H9 (cell line): Measurements from ENCODE around the gene PSMG2. TPM values are rescaled to one million over a fixed set of nuclear protein-coding genes. Genes with fewer than 3 reads are reported as not detected.
A peak's percentile ranks its signal among the peaks of the same experiment; 100 is the strongest.

Experiments
- DNase-seq: peaks from one replicate; pipeline ENCODE4 v3.0.0-alpha.2; 2017
- H2AFZ ChIP-seq: one replicate; pipeline ENCODE4 v1.6.1; 2013; ENCODE audit warnings: mild to moderate bottlenecking, low read length, control low read depth, moderate library complexity
- H2AK5ac ChIP-seq: 2 replicates; pipeline ENCODE4 v1.6.1; 2013; ENCODE audit warnings: low read length, control low read depth, mixed read lengths; ENCODE audit not compliant: insufficient read length
- H2BK120ac ChIP-seq: one replicate; pipeline ENCODE4 v1.6.1; 2013; ENCODE audit warnings: low read depth, mild to moderate bottlenecking, low read length, control low read depth, inconsistent platforms; ENCODE audit not compliant: poor library complexity, severe bottlenecking
- H2BK12ac ChIP-seq: 2 replicates; pipeline ENCODE4 v1.6.1; 2013; ENCODE audit warnings: low read length, control low read depth, mixed read lengths, low read depth; ENCODE audit not compliant: insufficient read length
- H2BK15ac ChIP-seq: 2 replicates; pipeline ENCODE4 v1.6.1; 2013; ENCODE audit warnings: low read depth, low read length, control low read depth
- H2BK20ac ChIP-seq: one replicate; pipeline ENCODE4 v1.6.1; 2013; ENCODE audit warnings: low read depth, mild to moderate bottlenecking, low read length, control low read depth, inconsistent platforms; ENCODE audit not compliant: poor library complexity, severe bottlenecking
- H2BK5ac ChIP-seq: 2 replicates; pipeline ENCODE4 v1.6.1; 2013; ENCODE audit warnings: low read length, control low read depth, mixed read lengths; ENCODE audit not compliant: insufficient read length
- H3K14ac ChIP-seq: 2 replicates; pipeline ENCODE4 v1.6.1; 2013; ENCODE audit warnings: low read length, control low read depth; ENCODE audit not compliant: insufficient read depth
- H3K18ac ChIP-seq: 2 replicates; pipeline ENCODE4 v1.6.1; 2013; ENCODE audit warnings: low read depth, mild to moderate bottlenecking, mixed read lengths, low read length, control low read depth; ENCODE audit not compliant: insufficient read length
- H3K23ac ChIP-seq: 2 replicates; pipeline ENCODE4 v1.6.1; 2013; ENCODE audit warnings: low read length, control low read depth, mixed read lengths, low read depth; ENCODE audit not compliant: insufficient read length
- H3K23me2 ChIP-seq: 2 replicates; pipeline ENCODE4 v1.6.1; 2013; ENCODE audit warnings: low read depth, mild to moderate bottlenecking, mixed read lengths, low read length, control low read depth; ENCODE audit not compliant: insufficient read length, poor library complexity, severe bottlenecking
- H3K27ac ChIP-seq: 2 replicates; pipeline ENCODE4 v1.5.1; 2013; ENCODE audit warnings: low read length, control low read depth, mixed read lengths, low read depth; ENCODE audit not compliant: insufficient read length
- H3K27me3 ChIP-seq: 2 replicates; pipeline ENCODE4 v1.6.1; 2013; ENCODE audit warnings: low read length, control low read depth, inconsistent platforms; ENCODE audit not compliant: insufficient read depth
- H3K4ac ChIP-seq: 2 replicates; pipeline ENCODE4 v1.6.1; 2013; ENCODE audit warnings: low read depth, mild to moderate bottlenecking, control low read depth, inconsistent platforms, low read length, moderate library complexity
- H3K4me1 ChIP-seq: 2 replicates; pipeline ENCODE4 v1.6.1; 2013; ENCODE audit warnings: low read length, control low read depth, inconsistent platforms; ENCODE audit not compliant: insufficient read depth
- H3K4me2 ChIP-seq: 2 replicates; pipeline ENCODE4 v1.6.1; 2013; ENCODE audit warnings: low read length, control low read depth, mixed read lengths; ENCODE audit not compliant: insufficient read length, insufficient read depth
- H3K56ac ChIP-seq: 2 replicates; pipeline ENCODE4 v1.6.1; 2013; ENCODE audit warnings: low read depth, mild to moderate bottlenecking, mixed read lengths, low read length, control low read depth; ENCODE audit not compliant: insufficient read length
- H3K79me1 ChIP-seq: 2 replicates; pipeline ENCODE4 v1.6.1; 2013; ENCODE audit warnings: low read depth, mild to moderate bottlenecking, moderate library complexity, low read length, control low read depth, inconsistent platforms; ENCODE audit not compliant: insufficient read depth, poor library complexity, severe bottlenecking
- H3K79me2 ChIP-seq: 2 replicates; pipeline ENCODE4 v1.6.1; 2013; ENCODE audit warnings: low read length, control low read depth, inconsistent platforms; ENCODE audit not compliant: insufficient read depth
- H3K9ac ChIP-seq: 2 replicates; pipeline ENCODE4 v1.6.1; 2013; ENCODE audit warnings: low read length, control low read depth, mixed read lengths; ENCODE audit not compliant: insufficient read length; ENCODE audit errors: extremely low read depth
- H3K9me3 ChIP-seq: one replicate; pipeline ENCODE4 v1.6.1; 2013; ENCODE audit warnings: low read depth, low read length, inconsistent platforms; ENCODE audit not compliant: control insufficient read depth
- H3T11ph ChIP-seq: one replicate; pipeline ENCODE4 v1.6.1; 2013; ENCODE audit warnings: mild to moderate bottlenecking, low read length, control low read depth, inconsistent platforms
- H4K20me1 ChIP-seq: one replicate; pipeline ENCODE4 v1.6.1; 2013; ENCODE audit not compliant: control insufficient read depth, insufficient read length, insufficient read depth
- H4K5ac ChIP-seq: 2 replicates; pipeline ENCODE4 v1.6.1; 2013; ENCODE audit warnings: low read depth, mild to moderate bottlenecking, mixed read lengths, low read length, control low read depth; ENCODE audit not compliant: insufficient read length
- H4K8ac ChIP-seq: replicated peaks from 2 replicates; pipeline ENCODE4 v1.6.1; 2013; ENCODE audit warnings: low read length, control low read depth, mixed read lengths, low read depth; ENCODE audit not compliant: insufficient read length
- H4K91ac ChIP-seq: 2 replicates; pipeline ENCODE4 v1.6.1; 2013; ENCODE audit warnings: low read depth, mild to moderate bottlenecking, moderate library complexity, mixed read lengths, low read length, control low read depth; ENCODE audit not compliant: insufficient read length
- H3K27ac Mint-ChIP-seq, 3 experiments: 2 replicates in 2 of 3; 3 replicates in 1 of 3; pipeline ENCODE4 v1.8.0; 2020 to 2021; ENCODE audit warnings: mixed read lengths in 3 of 3, mild to moderate bottlenecking in 1 of 3, moderate library complexity in 1 of 3
- H3K27me3 Mint-ChIP-seq: 2 replicates; pipeline ENCODE4 v1.8.0; 2021; ENCODE audit warnings: low read depth, mild to moderate bottlenecking, moderate library complexity, mixed read lengths
- H3K36me3 Mint-ChIP-seq, 3 experiments: 2 replicates in 2 of 3; 3 replicates in 1 of 3; pipeline ENCODE4 v1.8.0; 2020 to 2021; ENCODE audit warnings: low read depth in 3 of 3, mixed read lengths in 3 of 3; ENCODE audit not compliant: insufficient read depth in 1 of 3
- H3K4me1 Mint-ChIP-seq, 2 experiments: 2 replicates each; pipeline ENCODE4 v1.8.0; 2020; ENCODE audit warnings: mixed read lengths in 2 of 2
- H3K4me3 Mint-ChIP-seq, 2 experiments: 2 replicates in 1 of 2; 3 replicates in 1 of 2; pipeline ENCODE4 v1.8.0; 2020 to 2021; ENCODE audit warnings: mild to moderate bottlenecking in 2 of 2, mixed read lengths in 2 of 2, moderate library complexity in 1 of 2
- H3K9me3 Mint-ChIP-seq, 2 experiments: 2 replicates in 1 of 2; 3 replicates in 1 of 2; pipeline ENCODE4 v1.8.0; 2020; ENCODE audit warnings: mild to moderate bottlenecking in 2 of 2, mixed read lengths in 2 of 2, moderate library complexity in 1 of 2
- WGBS: extraction: QIAGEN DNeasy Blood & Tissue Kit; methylation state at CpG from one replicate; pipeline ENCODE4 v1.1.7; 2013; ENCODE audit warnings: missing lambda C conversion rate, low lambda C conversion rate, mixed read lengths; ENCODE audit not compliant: insufficient read length; ENCODE audit errors: extremely low coverage; 5-methylcytosine and 5-hydroxymethylcytosine counted together
- total RNA-seq: library from RNA; stranded (reverse); gene quantifications from 2 replicates; pipeline ENCODE4 v1.2.1, GENCODE V29; 2021
- TF ChIP-seq, protein P1 (sequence below): fragments of 200-600 bp; sonication (generic); conservative IDR thresholded peaks from 3 replicates; pipeline ENCODE4 v1.8.0; 2021; ENCODE audit warnings: antibody characterized with exemption, mild to moderate bottlenecking

Gene PSMG2
- total RNA-seq, 1 experiment from 2014 or later = 72.2 TPM

DNA sequence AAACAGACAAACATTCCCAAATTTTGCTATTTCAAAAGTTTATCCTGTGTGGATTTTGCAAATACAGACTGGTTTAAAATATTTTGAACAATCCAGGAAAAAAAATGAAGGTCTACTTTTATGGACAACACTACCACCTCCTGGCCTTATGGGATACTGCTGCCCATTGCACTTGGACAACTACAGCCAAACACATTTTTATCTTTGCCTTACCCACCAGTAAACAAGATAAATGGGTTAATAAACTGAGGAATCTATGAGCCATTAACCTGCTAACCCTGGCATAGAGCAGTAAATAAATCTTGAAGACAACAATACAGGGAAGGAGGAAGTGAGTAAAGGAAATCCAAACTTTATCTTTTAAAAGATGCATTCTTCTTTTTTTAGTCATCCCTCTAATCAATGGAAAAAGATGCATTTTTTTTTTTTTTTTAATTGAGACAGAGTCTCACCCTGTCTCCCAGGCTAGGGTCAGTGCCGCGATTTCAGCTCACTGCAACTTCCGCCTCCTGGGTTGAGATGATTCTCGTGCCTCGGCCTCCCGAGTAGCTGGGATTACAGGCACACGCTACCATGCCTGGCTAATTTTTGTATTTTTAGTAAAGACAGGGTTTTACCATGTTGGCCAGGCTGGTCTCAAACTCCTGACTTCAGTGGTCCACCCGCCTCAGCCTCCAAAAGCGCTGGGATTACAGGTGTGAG lies 42.8 kb upstream of the PSMG2 start:
- Histone ChIP-seq H4K20me1 (no peaks in the 10 kb centered on the region), H4K91ac (no peak overlapping the region), H2AFZ (no peak overlapping the region), H4K5ac (no peak overlapping the region), H2BK15ac (no peak overlapping the region), H3K79me1 (no peaks in the 10 kb centered on the region), H2BK120ac (no peak overlapping the region), H3K18ac (no peak overlapping the region), H3K4me2 (no peak overlapping the region), H3K9me3 (no peaks in the 10 kb centered on the region), H3K56ac (no peak overlapping the region), H3K79me2 (no peaks in the 10 kb centered on the region), H2AK5ac (no peak overlapping the region), H3T11ph (no peak overlapping the region), H4K8ac (no peak overlapping the region), H3K9ac (no peak overlapping the region), H3K27ac (no peak overlapping the region), H3K23ac (no peak overlapping the region), H3K23me2 (peaks cover 11% of the 10 kb centered on the region), H3K4ac (no peak overlapping the region), H3K14ac (no peak overlapping the region), H3K27me3 (no peaks in the 10 kb centered on the region), H3K4me1 (no peaks in the 10 kb centered on the region), H2BK5ac (no peak overlapping the region), H2BK12ac (no peak overlapping the region), H2BK20ac (no peak overlapping the region)
- Mint-ChIP-seq H3K4me3 (no peak overlapping the region), H3K4me1 (peaks cover 11 to 18% of the 10 kb centered on the region in 2 experiments), H3K27ac (no peak overlapping the region), H3K27me3 (peaks cover 14% of the 10 kb centered on the region), H3K36me3 (peaks cover 0 to 3% (median 0%) of the 10 kb centered on the region in 3 experiments; a peak in 2 of 7 replicates), H3K9me3 (no peaks in the 10 kb centered on the region; a peak in 1 of 5 replicates)
- no peak for DNase-seq
- no CpG with 5 or more reads among the region's 9 CpGs for WGBS
- TF ChIP-seq, protein P1, sequence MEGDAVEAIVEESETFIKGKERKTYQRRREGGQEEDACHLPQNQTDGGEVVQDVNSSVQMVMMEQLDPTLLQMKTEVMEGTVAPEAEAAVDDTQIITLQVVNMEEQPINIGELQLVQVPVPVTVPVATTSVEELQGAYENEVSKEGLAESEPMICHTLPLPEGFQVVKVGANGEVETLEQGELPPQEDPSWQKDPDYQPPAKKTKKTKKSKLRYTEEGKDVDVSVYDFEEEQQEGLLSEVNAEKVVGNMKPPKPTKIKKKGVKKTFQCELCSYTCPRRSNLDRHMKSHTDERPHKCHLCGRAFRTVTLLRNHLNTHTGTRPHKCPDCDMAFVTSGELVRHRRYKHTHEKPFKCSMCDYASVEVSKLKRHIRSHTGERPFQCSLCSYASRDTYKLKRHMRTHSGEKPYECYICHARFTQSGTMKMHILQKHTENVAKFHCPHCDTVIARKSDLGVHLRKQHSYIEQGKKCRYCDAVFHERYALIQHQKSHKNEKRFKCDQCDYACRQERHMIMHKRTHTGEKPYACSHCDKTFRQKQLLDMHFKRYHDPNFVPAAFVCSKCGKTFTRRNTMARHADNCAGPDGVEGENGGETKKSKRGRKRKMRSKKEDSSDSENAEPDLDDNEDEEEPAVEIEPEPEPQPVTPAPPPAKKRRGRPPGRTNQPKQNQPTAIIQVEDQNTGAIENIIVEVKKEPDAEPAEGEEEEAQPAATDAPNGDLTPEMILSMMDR = peak; percentile 92
